IMR-90 (cell line): ENCODE results near the gene ANKRD65. TPM values are rescaled to one million over a fixed set of nuclear protein-coding genes. Genes with fewer than 3 reads are reported as not detected.

Experiments used
- ATAC-seq: fragments of 200-7000 bp; cut with Tn5 transposase; 2 replicates; pipeline ENCODE4 v1.9.1; 2020; ENCODE audit warnings: low read depth, mild to moderate bottlenecking, moderate library complexity
- BruUV-seq: library from RNA; stranded (reverse); fragments of 400-500 nt; replicated peaks from 2 replicates; lab custom pipeline; 2021; lab: Mats Ljungman, UMichigan
- CTCF ChIA-PET: fragments of 300-600 bp; formaldehyde crosslinking; extraction: SDS; loops from one replicate; lab custom pipeline; 2021; ENCODE audit warnings: antibody characterized with exemption; lab: Yijun Ruan, JAX
- POLR2A ChIA-PET: fragments of 300-600 bp; sonication (Branson Sonifier 250); formaldehyde crosslinking; loops from one replicate; lab custom pipeline; 2022; ENCODE audit warnings: antibody characterized with exemption; ENCODE audit not compliant: unreplicated experiment; lab: Charles Lee
- DNase-seq: peaks from one replicate; pipeline ENCODE4 v3.0.0; 2013
- H2AFZ ChIP-seq: replicated peaks from 2 replicates; pipeline ENCODE3; 2013; ENCODE audit warnings: low read length, mild to moderate bottlenecking; ENCODE audit not compliant: poor library complexity
- H2AK5ac ChIP-seq: 2 replicates; pipeline ENCODE4 v1.6.1; 2013; ENCODE audit warnings: low read depth, low read length, inconsistent platforms
- H2AK9ac ChIP-seq: replicated peaks from 2 replicates; pipeline ENCODE3; 2013; ENCODE audit warnings: mild to moderate bottlenecking, low read depth, low read length, moderate library complexity; ENCODE audit not compliant: poor library complexity
- H2BK120ac ChIP-seq: 2 replicates; pipeline ENCODE4 v1.6.1; 2013; ENCODE audit warnings: low read depth, low read length, inconsistent platforms
- H2BK15ac ChIP-seq: 3 replicates; pipeline ENCODE4 v1.6.1; 2013; ENCODE audit warnings: low read depth, low read length, inconsistent platforms
- H2BK20ac ChIP-seq: 2 replicates; pipeline ENCODE4 v1.6.1; 2013; ENCODE audit warnings: low read depth, mild to moderate bottlenecking, inconsistent platforms, low read length, moderate library complexity
- H2BK5ac ChIP-seq: 2 replicates; pipeline ENCODE4 v1.6.1; 2013; ENCODE audit warnings: mild to moderate bottlenecking, low read depth, low read length, inconsistent platforms; ENCODE audit not compliant: poor library complexity, severe bottlenecking
- H3K14ac ChIP-seq: replicated peaks from 2 replicates; pipeline ENCODE4 v1.6.1; 2013; ENCODE audit warnings: low read depth, low read length, inconsistent platforms
- H3K18ac ChIP-seq: 2 replicates; pipeline ENCODE4 v1.6.1; 2013; ENCODE audit warnings: low read depth, low read length, control low read depth
- H3K23ac ChIP-seq: 2 replicates; pipeline ENCODE4 v1.6.1; 2013; ENCODE audit warnings: low read depth, low read length, inconsistent platforms
- H3K27ac ChIP-seq: 2 replicates; pipeline ENCODE4 v1.5.1; 2013; ENCODE audit warnings: mild to moderate bottlenecking, control low read depth, low read length; ENCODE audit not compliant: insufficient read depth
- H3K27me3 ChIP-seq: 2 replicates; pipeline ENCODE4 v1.6.1; 2013; ENCODE audit warnings: low read length; ENCODE audit not compliant: control insufficient read depth, insufficient read depth
- H3K36me3 ChIP-seq: 2 replicates; pipeline ENCODE4 v1.6.1; 2013; ENCODE audit warnings: low read length, mixed read lengths; ENCODE audit not compliant: control insufficient read depth, insufficient read depth
- H3K4ac ChIP-seq: 2 replicates; pipeline ENCODE4 v1.6.1; 2013; ENCODE audit warnings: low read depth, low read length, inconsistent platforms
- H3K4me1 ChIP-seq: 2 replicates; pipeline ENCODE4 v1.6.1; 2013; ENCODE audit warnings: low read length, mixed read lengths; ENCODE audit not compliant: control insufficient read depth, insufficient read depth
- H3K4me2 ChIP-seq: 2 replicates; pipeline ENCODE4 v1.6.1; 2013; ENCODE audit warnings: low read depth, mild to moderate bottlenecking, control low read depth, low read length, moderate library complexity
- H3K4me3 ChIP-seq: 2 replicates; pipeline ENCODE4 v1.5.1; 2013; ENCODE audit warnings: low read depth, mild to moderate bottlenecking, control low read depth, low read length, moderate library complexity; ENCODE audit not compliant: insufficient read depth
- H3K56ac ChIP-seq: 2 replicates; pipeline ENCODE4 v1.6.1; 2013; ENCODE audit warnings: low read length, inconsistent platforms; ENCODE audit not compliant: insufficient read depth; ENCODE audit errors: extremely low read depth
- H3K79me1 ChIP-seq, 2 experiments: 2 replicates each; pipeline ENCODE4 v1.6.1; 2013; ENCODE audit warnings: low read length in 2 of 2, inconsistent platforms in 1 of 2, low read depth in 1 of 2
- H3K9ac ChIP-seq: 2 replicates; pipeline ENCODE4 v1.6.1; 2013; ENCODE audit warnings: low read depth, low read length, control low read depth
- H3K9me1 ChIP-seq: 2 replicates; pipeline ENCODE4 v1.6.1; 2013; ENCODE audit warnings: low read length, inconsistent platforms; ENCODE audit not compliant: insufficient read depth
- H3K9me3 ChIP-seq: 2 replicates; pipeline ENCODE4 v1.6.1; 2013; ENCODE audit warnings: low read length; ENCODE audit not compliant: control insufficient read depth, insufficient read depth
- H4K20me1 ChIP-seq: 2 replicates; pipeline ENCODE4 v1.6.1; 2013; ENCODE audit warnings: low read length, inconsistent platforms; ENCODE audit not compliant: insufficient read depth
- H4K5ac ChIP-seq: 2 replicates; pipeline ENCODE4 v1.6.1; 2013; ENCODE audit warnings: mild to moderate bottlenecking, low read depth, low read length, control low read depth
- H4K8ac ChIP-seq, 2 experiments: 2 replicates each; pipeline ENCODE4 v1.6.1; 2013; ENCODE audit warnings: low read depth in 2 of 2, low read length in 2 of 2, control low read depth in 1 of 2, inconsistent platforms in 1 of 2
- H4K91ac ChIP-seq: 2 replicates; pipeline ENCODE4 v1.6.1; 2013; ENCODE audit warnings: low read depth, low read length, inconsistent platforms; ENCODE audit not compliant: insufficient read depth
- CEBPB ChIP-seq: IDR thresholded peaks from 2 replicates; pipeline ENCODE4 v1.6.1; 2012; ENCODE audit warnings: low read depth, low read length, improper control_type of control experiment
- FOS ChIP-seq: fragments of 150-350 bp; IDR thresholded peaks from 2 replicates; pipeline ENCODE4 v1.6.1; 2016; ENCODE audit warnings: low read depth, low read length
- MXI1 ChIP-seq: IDR thresholded peaks from 2 replicates; pipeline ENCODE4 v1.6.1; 2012; ENCODE audit warnings: low read depth, mild to moderate bottlenecking, low read length, moderate library complexity, borderline replicate concordance
- NFE2L2 ChIP-seq: fragments of 150-350 bp; IDR thresholded peaks from 2 replicates; pipeline ENCODE4 v1.6.1; 2016; ENCODE audit warnings: low read depth, mild to moderate bottlenecking, low read length
- RFX5 ChIP-seq: IDR thresholded peaks from 2 replicates; pipeline ENCODE4 v1.8.0; 2012; ENCODE audit warnings: low read depth, mild to moderate bottlenecking, low read length, moderate library complexity
- SMC3 ChIP-seq: fragments of 150-350 bp; IDR thresholded peaks from 2 replicates; pipeline ENCODE4 v1.6.1; 2016; ENCODE audit warnings: low read depth, mild to moderate bottlenecking, antibody characterized with exemption, low read length, moderate library complexity
- WGBS, 2 experiments: methylation state at CpG; one replicate each; pipeline versions ENCODE4 v1.1.5 to v1.1.7; 2013; ENCODE audit warnings: missing lambda C conversion rate in 2 of 2; ENCODE audit not compliant: insufficient read length in 1 of 2; ENCODE audit errors: extremely low coverage in 2 of 2; 5-methylcytosine and 5-hydroxymethylcytosine counted together
- dilution Hi-C: fragments of 300-500 bp; cut with HindIII; formaldehyde crosslinking; loops from one replicate; pipeline ENCODE4 v1.14.3; 2018; ENCODE audit warnings: low sequenced_read_pairs; ENCODE audit not compliant: unreplicated experiment
- in situ Hi-C: fragments of 300-500 bp; cut with MboI; formaldehyde crosslinking; loops from 3 replicates; pipeline ENCODE4 v1.14.3; 2019; ENCODE audit warnings: low sequenced_read_pairs, inconsistent platforms, mixed read lengths
- intact Hi-C: fragments of 100-400 bp; cut with micrococcal nuclease; formaldehyde crosslinking; loops from 2 replicates; pipeline ENCODE4 v1.10.0; 2022
- polyA plus RNA-seq, 3 experiments: library from polyadenylated mRNA; depleted of rRNA; stranded (reverse); fragments of >200 nt; gene quantifications; 2 replicates each; pipeline ENCODE4 v1.2.3, GENCODE V29; 2012; ENCODE audit warnings: low replicate concordance in 1 of 3
- total RNA-seq: library from RNA; depleted of rRNA; stranded (reverse); fragments of >200 nt; gene quantifications from 2 replicates; pipeline ENCODE4 v1.2.3, GENCODE V29; 2012
- TF ChIP-seq, protein P1 (sequence below): fragments of 150-350 bp; IDR thresholded peaks from 2 replicates; pipeline ENCODE4 v1.6.1; 2016; ENCODE audit warnings: low read depth, mild to moderate bottlenecking, low read length, moderate library complexity, borderline replicate concordance
- TF ChIP-seq, protein P2 (sequence below): fragments of 150-350 bp; IDR thresholded peaks from 2 replicates; pipeline ENCODE4 v1.6.1; 2017; ENCODE audit warnings: mild to moderate bottlenecking, antibody characterized with exemption, low read length, low read depth
- TF ChIP-seq, protein P3 (sequence below): conservative IDR thresholded peaks from 2 replicates; pipeline ENCODE4 v1.5.1; 2012; ENCODE audit warnings: mild to moderate bottlenecking, low read depth, low read length, improper control_type of control experiment

ANKRD65 gene
- total and polyA plus RNA-seq, 2 of the 4 experiments (the other 2 are of a cell fraction): 0.09 TPM; not detected in 1

DNA sequence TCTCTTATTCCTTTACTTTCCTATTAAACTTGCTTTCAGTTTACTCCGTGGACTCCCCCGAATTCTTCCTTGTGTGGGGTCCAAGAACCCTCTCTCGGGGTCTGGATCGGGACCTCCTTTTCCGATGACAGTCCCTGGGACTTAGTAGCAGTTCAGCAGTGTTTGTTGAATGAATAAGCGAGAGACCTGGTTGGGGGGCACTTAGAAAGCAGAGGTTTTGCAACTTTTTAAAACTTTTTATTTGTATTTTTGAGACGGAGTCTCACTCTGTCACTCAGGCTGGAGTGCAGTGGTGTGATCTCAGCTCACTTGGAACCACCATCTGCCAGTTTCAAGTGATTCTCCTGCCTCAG lies 2.1 kb upstream of the ANKRD65 start:
- Histone ChIP-seq H3K4me2 (no peak overlapping the region), H3K56ac (no peak overlapping the region), H2BK20ac (no peak overlapping the region), H3K23ac (no peak overlapping the region), H2AK9ac (no peak overlapping the region), H3K4ac (no peak overlapping the region), H3K4me1 (peaks cover 3% of the 10 kb centered on the region; the same call in 1 of the 2 replicates), H3K18ac (no peak overlapping the region), H3K14ac (no peak overlapping the region), H4K91ac (no peak overlapping the region), H2AK5ac (no peak overlapping the region), H2BK5ac (no peak overlapping the region), H2BK15ac (no peak overlapping the region), H4K8ac (0 out of 4 replicates have a peak overlapping the region, but pooled peaks of 1 of the 2 experiments have one; percentile 66), H4K20me1 (no peaks in the 10 kb centered on the region), H3K9ac (no peak overlapping the region), H3K9me1 (no peaks in the 10 kb centered on the region), H3K79me1 (no peaks in the 10 kb centered on the region), H4K5ac (no peak overlapping the region), H3K4me3 (no peak overlapping the region), H3K27me3 (no peaks in the 10 kb centered on the region), H3K9me3 (no peaks in the 10 kb centered on the region), H2BK120ac (peak overlapping the region; percentile 54; the same call in 1 of the 2 replicates), H2AFZ (no peak overlapping the region), H3K36me3 (no peaks in the 10 kb centered on the region), H3K27ac (no peak overlapping the region)
- ChIA-PET POLR2A (no interaction called here), CTCF (no interaction called here)
- DNase-seq (no peak), ATAC-seq (no peak)
- intact Hi-C loops (no loop called here), in situ Hi-C loops (no loop called here), dilution Hi-C loops (no loop called here)
- TF ChIP-seq, protein P1, sequence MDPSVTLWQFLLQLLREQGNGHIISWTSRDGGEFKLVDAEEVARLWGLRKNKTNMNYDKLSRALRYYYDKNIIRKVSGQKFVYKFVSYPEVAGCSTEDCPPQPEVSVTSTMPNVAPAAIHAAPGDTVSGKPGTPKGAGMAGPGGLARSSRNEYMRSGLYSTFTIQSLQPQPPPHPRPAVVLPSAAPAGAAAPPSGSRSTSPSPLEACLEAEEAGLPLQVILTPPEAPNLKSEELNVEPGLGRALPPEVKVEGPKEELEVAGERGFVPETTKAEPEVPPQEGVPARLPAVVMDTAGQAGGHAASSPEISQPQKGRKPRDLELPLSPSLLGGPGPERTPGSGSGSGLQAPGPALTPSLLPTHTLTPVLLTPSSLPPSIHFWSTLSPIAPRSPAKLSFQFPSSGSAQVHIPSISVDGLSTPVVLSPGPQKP: no peak
- TF ChIP-seq NFE2L2: no peak
- TF ChIP-seq MXI1: no peak
- no peak for TF ChIP-seq RFX5
- TF ChIP-seq FOS: no peak
- no peak for TF ChIP-seq CEBPB
- TF ChIP-seq, protein P2, sequence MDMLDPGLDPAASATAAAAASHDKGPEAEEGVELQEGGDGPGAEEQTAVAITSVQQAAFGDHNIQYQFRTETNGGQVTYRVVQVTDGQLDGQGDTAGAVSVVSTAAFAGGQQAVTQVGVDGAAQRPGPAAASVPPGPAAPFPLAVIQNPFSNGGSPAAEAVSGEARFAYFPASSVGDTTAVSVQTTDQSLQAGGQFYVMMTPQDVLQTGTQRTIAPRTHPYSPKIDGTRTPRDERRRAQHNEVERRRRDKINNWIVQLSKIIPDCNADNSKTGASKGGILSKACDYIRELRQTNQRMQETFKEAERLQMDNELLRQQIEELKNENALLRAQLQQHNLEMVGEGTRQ: no peak
- no peak for TF ChIP-seq SMC3
- TF ChIP-seq, protein P3, sequence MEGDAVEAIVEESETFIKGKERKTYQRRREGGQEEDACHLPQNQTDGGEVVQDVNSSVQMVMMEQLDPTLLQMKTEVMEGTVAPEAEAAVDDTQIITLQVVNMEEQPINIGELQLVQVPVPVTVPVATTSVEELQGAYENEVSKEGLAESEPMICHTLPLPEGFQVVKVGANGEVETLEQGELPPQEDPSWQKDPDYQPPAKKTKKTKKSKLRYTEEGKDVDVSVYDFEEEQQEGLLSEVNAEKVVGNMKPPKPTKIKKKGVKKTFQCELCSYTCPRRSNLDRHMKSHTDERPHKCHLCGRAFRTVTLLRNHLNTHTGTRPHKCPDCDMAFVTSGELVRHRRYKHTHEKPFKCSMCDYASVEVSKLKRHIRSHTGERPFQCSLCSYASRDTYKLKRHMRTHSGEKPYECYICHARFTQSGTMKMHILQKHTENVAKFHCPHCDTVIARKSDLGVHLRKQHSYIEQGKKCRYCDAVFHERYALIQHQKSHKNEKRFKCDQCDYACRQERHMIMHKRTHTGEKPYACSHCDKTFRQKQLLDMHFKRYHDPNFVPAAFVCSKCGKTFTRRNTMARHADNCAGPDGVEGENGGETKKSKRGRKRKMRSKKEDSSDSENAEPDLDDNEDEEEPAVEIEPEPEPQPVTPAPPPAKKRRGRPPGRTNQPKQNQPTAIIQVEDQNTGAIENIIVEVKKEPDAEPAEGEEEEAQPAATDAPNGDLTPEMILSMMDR: no peak
- WGBS, 2 experiments: 70% methylated on average over 2 of the region's 7 CpGs; no CpG with 5 or more reads in 1 of the 2 experiments
- BruUV-seq: no TSS peak
